Measurements from ENCODE around the gene WDR47. TPM values are rescaled to one million over a fixed set of nuclear protein-coding genes. Genes with fewer than 3 reads are reported as not detected.
"Not testable (repeated sequence)": the region's sequence is repeated elsewhere in the genome, so short reads cannot be mapped to it uniquely, and the experiment has no call there.

Gene WDR47
- total RNA-seq, 1 donor from 2014 or later: 8.0 TPM

- H3K4me3 ChIP-seq (ENCODE audit: low read depth, low read length): no peak overlapping the region
- TF ChIP-seq CTCF (conservative IDR thresholded peaks at IDR 0.05; ENCODE audit: low read depth, low read length): no peak
- DNase-seq (ENCODE audit: low read depth): no peak
Observed at GRCh38 chr1:109011335-109011734, 30.6 kb downstream of the WDR47 start.

- DNase-seq (ENCODE audit: low read depth); H3K4me3 ChIP-seq (ENCODE audit: low read depth, low read length): not testable (repeated sequence)
Observed at GRCh38 chr1:108996622-108997021, 45.3 kb downstream of the WDR47 start.

- no peak for TF ChIP-seq CTCF (conservative IDR thresholded peaks at IDR 0.05; ENCODE audit: low read depth, low read length)
- no peak overlapping the region for H3K4me3 ChIP-seq (ENCODE audit: low read depth, low read length)
- DNase-seq (ENCODE audit: low read depth): no peak
Observed at GRCh38 chr1:108983114-108983513, 58.8 kb downstream of the WDR47 start.

GRCh38 chr1:108976658-108977057, 65.2 kb downstream of the WDR47 start:
- no peak overlapping the region for H3K4me3 ChIP-seq (ENCODE audit: low read depth, low read length)
- DNase-seq (ENCODE audit: low read depth): no peak
- TF ChIP-seq CTCF (conservative IDR thresholded peaks at IDR 0.05; ENCODE audit: low read depth, low read length): no peak

GRCh38 chr1:108972951-108973350, 69.0 kb downstream of the WDR47 start:
- no peak overlapping the region for H3K4me3 ChIP-seq (ENCODE audit: low read depth, low read length)
- no peak for DNase-seq (ENCODE audit: low read depth)
- no peak for TF ChIP-seq CTCF (conservative IDR thresholded peaks at IDR 0.05; ENCODE audit: low read depth, low read length)

- DNase-seq (ENCODE audit: low read depth): no peak
- H3K4me3 ChIP-seq (ENCODE audit: low read depth, low read length): no peak overlapping the region
- no peak for TF ChIP-seq CTCF (conservative IDR thresholded peaks at IDR 0.05; ENCODE audit: low read depth, low read length)
Observed at GRCh38 chr1:108969346-108969745, 72.6 kb downstream of the WDR47 start.

- peak; percentile 40 for DNase-seq (ENCODE audit: low read depth)
- no peak for TF ChIP-seq CTCF (conservative IDR thresholded peaks at IDR 0.05; ENCODE audit: low read depth, low read length)
- H3K4me3 ChIP-seq (ENCODE audit: low read depth, low read length): peak within 1 kb of the TSS; percentile 62
Observed at GRCh38 chr1:108963052-108963686, 78.7 kb downstream of the WDR47 start, which contains the start of gene CLCC1. Gene CLCC1 (minus strand): TSS chr1:108963484. CDS start chr1:108950437, 13,047 bp downstream.

Data from epithelial cell of proximal tubule (primary cell).